IMR-90 (cell line): ENCODE data around the gene DISC1. TPM values are rescaled to one million over a fixed set of nuclear protein-coding genes. Genes with fewer than 3 reads are reported as not detected.

Experiments
- ATAC-seq: fragments of 200-7000 bp; cut with Tn5 transposase; 2 replicates; pipeline ENCODE4 v1.9.1; 2020; ENCODE audit warnings: low read depth, mild to moderate bottlenecking, moderate library complexity
- BruUV-seq: library from RNA; stranded (reverse); fragments of 400-500 nt; replicated peaks from 2 replicates; lab custom pipeline; 2021; lab: Mats Ljungman, UMichigan
- CTCF ChIA-PET: fragments of 300-600 bp; formaldehyde crosslinking; extraction: SDS; loops from one replicate; lab custom pipeline; 2021; ENCODE audit warnings: antibody characterized with exemption; lab: Yijun Ruan, JAX
- POLR2A ChIA-PET: fragments of 300-600 bp; sonication (Branson Sonifier 250); formaldehyde crosslinking; loops from one replicate; lab custom pipeline; 2022; ENCODE audit warnings: antibody characterized with exemption; ENCODE audit not compliant: unreplicated experiment; lab: Charles Lee
- DNase-seq: peaks from one replicate; pipeline ENCODE4 v3.0.0; 2013
- H2AFZ ChIP-seq: replicated peaks from 2 replicates; pipeline ENCODE3; 2013; ENCODE audit warnings: low read length, mild to moderate bottlenecking; ENCODE audit not compliant: poor library complexity
- H2AK5ac ChIP-seq: 2 replicates; pipeline ENCODE4 v1.6.1; 2013; ENCODE audit warnings: low read depth, low read length, inconsistent platforms
- H2AK9ac ChIP-seq: replicated peaks from 2 replicates; pipeline ENCODE3; 2013; ENCODE audit warnings: mild to moderate bottlenecking, low read depth, low read length, moderate library complexity; ENCODE audit not compliant: poor library complexity
- H2BK120ac ChIP-seq: 2 replicates; pipeline ENCODE4 v1.6.1; 2013; ENCODE audit warnings: low read depth, low read length, inconsistent platforms
- H2BK15ac ChIP-seq: 3 replicates; pipeline ENCODE4 v1.6.1; 2013; ENCODE audit warnings: low read depth, low read length, inconsistent platforms
- H2BK20ac ChIP-seq: 2 replicates; pipeline ENCODE4 v1.6.1; 2013; ENCODE audit warnings: low read depth, mild to moderate bottlenecking, inconsistent platforms, low read length, moderate library complexity
- H2BK5ac ChIP-seq: 2 replicates; pipeline ENCODE4 v1.6.1; 2013; ENCODE audit warnings: mild to moderate bottlenecking, low read depth, low read length, inconsistent platforms; ENCODE audit not compliant: poor library complexity, severe bottlenecking
- H3K14ac ChIP-seq: replicated peaks from 2 replicates; pipeline ENCODE4 v1.6.1; 2013; ENCODE audit warnings: low read depth, low read length, inconsistent platforms
- H3K18ac ChIP-seq: 2 replicates; pipeline ENCODE4 v1.6.1; 2013; ENCODE audit warnings: low read depth, low read length, control low read depth
- H3K23ac ChIP-seq: 2 replicates; pipeline ENCODE4 v1.6.1; 2013; ENCODE audit warnings: low read depth, low read length, inconsistent platforms
- H3K27ac ChIP-seq: 2 replicates; pipeline ENCODE4 v1.5.1; 2013; ENCODE audit warnings: mild to moderate bottlenecking, control low read depth, low read length; ENCODE audit not compliant: insufficient read depth
- H3K27me3 ChIP-seq: 2 replicates; pipeline ENCODE4 v1.6.1; 2013; ENCODE audit warnings: low read length; ENCODE audit not compliant: control insufficient read depth, insufficient read depth
- H3K36me3 ChIP-seq: 2 replicates; pipeline ENCODE4 v1.6.1; 2013; ENCODE audit warnings: low read length, mixed read lengths; ENCODE audit not compliant: control insufficient read depth, insufficient read depth
- H3K4ac ChIP-seq: 2 replicates; pipeline ENCODE4 v1.6.1; 2013; ENCODE audit warnings: low read depth, low read length, inconsistent platforms
- H3K4me1 ChIP-seq: 2 replicates; pipeline ENCODE4 v1.6.1; 2013; ENCODE audit warnings: low read length, mixed read lengths; ENCODE audit not compliant: control insufficient read depth, insufficient read depth
- H3K4me2 ChIP-seq: 2 replicates; pipeline ENCODE4 v1.6.1; 2013; ENCODE audit warnings: low read depth, mild to moderate bottlenecking, control low read depth, low read length, moderate library complexity
- H3K4me3 ChIP-seq: 2 replicates; pipeline ENCODE4 v1.5.1; 2013; ENCODE audit warnings: low read depth, mild to moderate bottlenecking, control low read depth, low read length, moderate library complexity; ENCODE audit not compliant: insufficient read depth
- H3K56ac ChIP-seq: 2 replicates; pipeline ENCODE4 v1.6.1; 2013; ENCODE audit warnings: low read length, inconsistent platforms; ENCODE audit not compliant: insufficient read depth; ENCODE audit errors: extremely low read depth
- H3K79me1 ChIP-seq, 2 experiments: 2 replicates each; pipeline ENCODE4 v1.6.1; 2013; ENCODE audit warnings: low read length in 2 of 2, inconsistent platforms in 1 of 2, low read depth in 1 of 2
- H3K9ac ChIP-seq: 2 replicates; pipeline ENCODE4 v1.6.1; 2013; ENCODE audit warnings: low read depth, low read length, control low read depth
- H3K9me1 ChIP-seq: 2 replicates; pipeline ENCODE4 v1.6.1; 2013; ENCODE audit warnings: low read length, inconsistent platforms; ENCODE audit not compliant: insufficient read depth
- H3K9me3 ChIP-seq: 2 replicates; pipeline ENCODE4 v1.6.1; 2013; ENCODE audit warnings: low read length; ENCODE audit not compliant: control insufficient read depth, insufficient read depth
- H4K20me1 ChIP-seq: 2 replicates; pipeline ENCODE4 v1.6.1; 2013; ENCODE audit warnings: low read length, inconsistent platforms; ENCODE audit not compliant: insufficient read depth
- H4K5ac ChIP-seq: 2 replicates; pipeline ENCODE4 v1.6.1; 2013; ENCODE audit warnings: mild to moderate bottlenecking, low read depth, low read length, control low read depth
- H4K8ac ChIP-seq, 2 experiments: 2 replicates each; pipeline ENCODE4 v1.6.1; 2013; ENCODE audit warnings: low read depth in 2 of 2, low read length in 2 of 2, control low read depth in 1 of 2, inconsistent platforms in 1 of 2
- H4K91ac ChIP-seq: 2 replicates; pipeline ENCODE4 v1.6.1; 2013; ENCODE audit warnings: low read depth, low read length, inconsistent platforms; ENCODE audit not compliant: insufficient read depth
- FOS ChIP-seq: fragments of 150-350 bp; IDR thresholded peaks from 2 replicates; pipeline ENCODE4 v1.6.1; 2016; ENCODE audit warnings: low read depth, low read length
- MAFK ChIP-seq: IDR thresholded peaks from 2 replicates; pipeline ENCODE4 v1.6.1; 2012; ENCODE audit warnings: low read depth, low read length, improper control_type of control experiment
- whole genome bisulfite sequencing, 2 experiments: methylation state at CpG; one replicate each; pipeline versions ENCODE4 v1.1.5 to v1.1.7; 2013; ENCODE audit warnings: missing lambda C conversion rate in 2 of 2; ENCODE audit not compliant: insufficient read length in 1 of 2; ENCODE audit errors: extremely low coverage in 2 of 2; 5-methylcytosine and 5-hydroxymethylcytosine counted together
- dilution Hi-C: fragments of 300-500 bp; cut with HindIII; formaldehyde crosslinking; loops from one replicate; pipeline ENCODE4 v1.14.3; 2018; ENCODE audit warnings: low sequenced_read_pairs; ENCODE audit not compliant: unreplicated experiment
- in situ Hi-C: fragments of 300-500 bp; cut with MboI; formaldehyde crosslinking; loops from 3 replicates; pipeline ENCODE4 v1.14.3; 2019; ENCODE audit warnings: low sequenced_read_pairs, inconsistent platforms, mixed read lengths
- intact Hi-C: fragments of 100-400 bp; cut with micrococcal nuclease; formaldehyde crosslinking; loops from 2 replicates; pipeline ENCODE4 v1.10.0; 2022
- polyA plus RNA-seq, 3 experiments: library from polyadenylated mRNA; depleted of rRNA; stranded (reverse); fragments of >200 nt; gene quantifications; 2 replicates each; pipeline ENCODE4 v1.2.3, GENCODE V29; 2012; ENCODE audit warnings: low replicate concordance in 1 of 3
- total RNA-seq: library from RNA; depleted of rRNA; stranded (reverse); fragments of >200 nt; gene quantifications from 2 replicates; pipeline ENCODE4 v1.2.3, GENCODE V29; 2012

DISC1 gene
- total and polyA plus RNA-seq, 2 of the 4 experiments (the other 2 are of a cell fraction), result 2.2 to 7.0 TPM

- H3K9me1 ChIP-seq, result peaks cover 4% of the 10 kb centered on the region
- dilution Hi-C loops, result no loop called here
- ChIA-PET CTCF (no interaction called here), POLR2A (no interaction called here)
- peak overlapping the region; percentile 57; the same call in 1 of the 2 replicates for H3K27ac ChIP-seq
- peak overlapping the region; percentile 41 for H2BK120ac ChIP-seq
- no peak overlapping the region for H4K91ac ChIP-seq
- H3K27me3 ChIP-seq, result no peaks in the 10 kb centered on the region
- H2AK5ac ChIP-seq, result no peak overlapping the region
- H2AFZ ChIP-seq, result no peak overlapping the region
- H3K9ac ChIP-seq, result no peak overlapping the region
- intact Hi-C loops, result loop anchor here (1.0 to 10.0 kb wide), 2 partner anchors 98 to 613 kb away; no protein-coding TSS in a partner anchor
- DNase-seq (peak; percentile 80), ATAC-seq (peak; percentile 53)
- WGBS, 2 experiments, result no CpG with 5 or more reads among the region's 6 CpGs
- no peaks in the 10 kb centered on the region for H3K9me3 ChIP-seq
- peak overlapping the region; percentile 46 for H2BK5ac ChIP-seq
- H3K14ac ChIP-seq, result peak overlapping the region; percentile 44; the same call in 1 of the 2 replicates
- no peak overlapping the region for H3K23ac ChIP-seq
- H4K20me1 ChIP-seq, result no peaks in the 10 kb centered on the region
- H3K18ac ChIP-seq, result peak overlapping the region; percentile 45; the same call in 1 of the 2 replicates
- BruUV-seq, result no TSS peak
- no peak overlapping the region for H3K4me2 ChIP-seq
- H4K5ac ChIP-seq, result no peak overlapping the region
- H3K36me3 ChIP-seq, result no peaks in the 10 kb centered on the region; the same call in 1 of the 2 replicates
- TF ChIP-seq MAFK (no peak), FOS (peak; percentile 63)
- peak overlapping the region in 1 of 2 experiments; percentile 23; a peak in 1 of 4 replicates for H4K8ac ChIP-seq
- no peak overlapping the region; the same call in 1 of the 2 replicates for H3K56ac ChIP-seq
- no peak overlapping the region for H2AK9ac ChIP-seq
- peak overlapping the region; percentile 54; the same call in 1 of the 2 replicates for H3K4ac ChIP-seq
- H2BK20ac ChIP-seq, result peak overlapping the region; percentile 59
- H3K4me1 ChIP-seq, result peaks cover 14% of the 10 kb centered on the region
- no peak overlapping the region for H3K4me3 ChIP-seq
- in situ Hi-C loops, result loop anchor here (10.0 kb wide), 1 partner anchor 603 kb away; no protein-coding TSS in a partner anchor
- no peaks in the 10 kb centered on the region for H3K79me1 ChIP-seq
- no peak overlapping the region; the same call in 2 of the 3 replicates for H2BK15ac ChIP-seq
Measured at GRCh38 chr1:232011961-232012360, 385.4 kb downstream of the DISC1 start.
